ENCODE data around the gene SMG6.

The SMG6 gene

GRCh38 chr17:2214929-2215615 is 88.5 kb downstream of the SMG6 start:
- Histone ChIP-seq H3K4me2 (ENCODE audit: insufficient read depth, low read length, poor library complexity, severe bottlenecking) (no peak overlapping the region), H2BK12ac (ENCODE audit: low read length) (no peak overlapping the region), H4K91ac (ENCODE audit: low read depth, low read length, poor library complexity) (no peak overlapping the region), H3K9me3 (replicated peaks in 1 of 2; ENCODE audit: control insufficient read depth in 2 of 2, insufficient read depth in 1 of 2, low read depth in 1 of 2, low read length in 2 of 2) (no peaks in the 10 kb centered on the region), H3K9ac (ENCODE audit: low read depth, low read length, poor library complexity) (no peak overlapping the region), H3K79me1 (ENCODE audit: low read depth, low read length) (no peaks in the 10 kb centered on the region), H2BK5ac (ENCODE audit: low read length) (no peak overlapping the region), H2BK15ac (ENCODE audit: low read length) (no peak overlapping the region), H3K27ac (replicated peaks; ENCODE audit: low read length) (no peak overlapping the region), H3K4me3 (ENCODE audit: low read length in 2 of 2) (no peak overlapping the region), H3K18ac (ENCODE audit: low read length) (no peak overlapping the region), H3K23ac (ENCODE audit: low read depth, low read length, poor library complexity) (no peak overlapping the region), H3K36me3 (replicated peaks in 1 of 2; ENCODE audit: control insufficient read depth in 2 of 2, insufficient read depth in 2 of 2, low read length in 2 of 2) (peaks cover 0 to 44% of the 10 kb centered on the region in 2 donors), H3K27me3 (ENCODE audit: control insufficient read depth in 3 of 3, insufficient read depth in 3 of 3, low read depth in 1 of 3, low read length in 3 of 3) (no peaks in the 10 kb centered on the region), H2AK5ac (ENCODE audit: low read depth, low read length) (no peak overlapping the region), H3K4ac (ENCODE audit: low read length) (no peak overlapping the region), H3K4me1 (ENCODE audit: control insufficient read depth in 2 of 2, insufficient read depth in 1 of 2, low read depth in 1 of 2, low read length in 2 of 2) (peaks cover 13 to 20% of the 10 kb centered on the region in 2 donors), H4K8ac (ENCODE audit: low read depth, low read length) (no peak overlapping the region), H2BK120ac (ENCODE audit: low read depth, low read length) (no peak overlapping the region), H3K14ac (ENCODE audit: low read length) (no peak overlapping the region), H2AFZ (ENCODE audit: low read length) (no peak overlapping the region)
- no peak for DNase-seq (ENCODE audit: low spot score)
- WGBS, 2 donors (ENCODE audit: extremely low coverage in 2 of 2, insufficient read length in 2 of 2, insufficient replicate concordance in 1 of 2), result no CpG with 5 or more reads among the region's 11 CpGs

- Histone ChIP-seq H3K14ac (ENCODE audit: low read length) (no peak overlapping the region), H3K4me1 (ENCODE audit: control insufficient read depth in 2 of 2, insufficient read depth in 1 of 2, low read depth in 1 of 2, low read length in 2 of 2) (peaks cover 16 to 20% of the 10 kb centered on the region in 2 donors), H3K18ac (ENCODE audit: low read length) (no peak overlapping the region), H2AFZ (ENCODE audit: low read length) (peak overlapping the region; percentile 47), H2BK15ac (ENCODE audit: low read length) (no peak overlapping the region), H3K9me3 (replicated peaks in 1 of 2; ENCODE audit: control insufficient read depth in 2 of 2, insufficient read depth in 1 of 2, low read depth in 1 of 2, low read length in 2 of 2) (no peaks in the 10 kb centered on the region), H3K27me3 (ENCODE audit: control insufficient read depth in 3 of 3, insufficient read depth in 3 of 3, low read depth in 1 of 3, low read length in 3 of 3) (no peaks in the 10 kb centered on the region), H4K91ac (ENCODE audit: low read depth, low read length, poor library complexity) (no peak overlapping the region), H2BK5ac (ENCODE audit: low read length) (no peak overlapping the region), H3K27ac (replicated peaks; ENCODE audit: low read length) (no peak overlapping the region), H2AK5ac (ENCODE audit: low read depth, low read length) (no peak overlapping the region), H3K23ac (ENCODE audit: low read depth, low read length, poor library complexity) (no peak overlapping the region), H3K9ac (ENCODE audit: low read depth, low read length, poor library complexity) (no peak overlapping the region), H4K8ac (ENCODE audit: low read depth, low read length) (no peak overlapping the region), H2BK12ac (ENCODE audit: low read length) (no peak overlapping the region), H2BK120ac (ENCODE audit: low read depth, low read length) (no peak overlapping the region), H3K4me2 (ENCODE audit: insufficient read depth, low read length, poor library complexity, severe bottlenecking) (no peak overlapping the region), H3K36me3 (replicated peaks in 1 of 2; ENCODE audit: control insufficient read depth in 2 of 2, insufficient read depth in 2 of 2, low read length in 2 of 2) (peaks cover 0 to 44% of the 10 kb centered on the region in 2 donors), H3K4me3 (ENCODE audit: low read length in 2 of 2) (no peak overlapping the region), H3K79me1 (ENCODE audit: low read depth, low read length) (no peaks in the 10 kb centered on the region), H3K4ac (ENCODE audit: low read length) (no peak overlapping the region)
- WGBS, 2 donors (ENCODE audit: extremely low coverage in 2 of 2, insufficient read length in 2 of 2, insufficient replicate concordance in 1 of 2), result no CpG with 5 or more reads among the region's 17 CpGs
- DNase-seq (ENCODE audit: low spot score), result no peak
These were observed 89.3 kb downstream of the SMG6 start for GRCh38 chr17:2214047-2214928.

- Histone ChIP-seq H3K14ac (ENCODE audit: low read length) (no peak overlapping the region), H4K91ac (ENCODE audit: low read depth, low read length, poor library complexity) (no peak overlapping the region), H2AFZ (ENCODE audit: low read length) (no peak overlapping the region), H2BK12ac (ENCODE audit: low read length) (no peak overlapping the region), H2AK5ac (ENCODE audit: low read depth, low read length) (no peak overlapping the region), H2BK120ac (ENCODE audit: low read depth, low read length) (no peak overlapping the region), H3K79me1 (ENCODE audit: low read depth, low read length) (no peaks in the 10 kb centered on the region), H3K9me3 (replicated peaks in 1 of 2; ENCODE audit: control insufficient read depth in 2 of 2, insufficient read depth in 1 of 2, low read depth in 1 of 2, low read length in 2 of 2) (no peaks in the 10 kb centered on the region), H3K27me3 (ENCODE audit: control insufficient read depth in 3 of 3, insufficient read depth in 3 of 3, low read depth in 1 of 3, low read length in 3 of 3) (no peaks in the 10 kb centered on the region), H3K27ac (replicated peaks; ENCODE audit: low read length) (peak overlapping the region; percentile 15), H3K4me2 (ENCODE audit: insufficient read depth, low read length, poor library complexity, severe bottlenecking) (no peak overlapping the region), H2BK15ac (ENCODE audit: low read length) (no peak overlapping the region), H3K36me3 (replicated peaks in 1 of 2; ENCODE audit: control insufficient read depth in 2 of 2, insufficient read depth in 2 of 2, low read length in 2 of 2) (peaks cover 0 to 43% of the 10 kb centered on the region in 2 donors), H3K4me3 (ENCODE audit: low read length in 2 of 2) (no peak overlapping the region), H3K4ac (ENCODE audit: low read length) (no peak overlapping the region), H3K23ac (ENCODE audit: low read depth, low read length, poor library complexity) (no peak overlapping the region), H4K8ac (ENCODE audit: low read depth, low read length) (no peak overlapping the region), H2BK5ac (ENCODE audit: low read length) (no peak overlapping the region), H3K4me1 (ENCODE audit: control insufficient read depth in 2 of 2, insufficient read depth in 1 of 2, low read depth in 1 of 2, low read length in 2 of 2) (peaks cover 16 to 20% of the 10 kb centered on the region in 2 donors), H3K18ac (ENCODE audit: low read length) (no peak overlapping the region), H3K9ac (ENCODE audit: low read depth, low read length, poor library complexity) (no peak overlapping the region)
- WGBS, 2 donors (ENCODE audit: extremely low coverage in 2 of 2, insufficient read length in 2 of 2, insufficient replicate concordance in 1 of 2), result no CpG with 5 or more reads among the region's 11 CpGs
- DNase-seq (ENCODE audit: low spot score), result no peak
These were observed 90.2 kb downstream of the SMG6 start for GRCh38 chr17:2213291-2213960.
